ENCODE data around the gene WWP2. TPM values are rescaled to one million over a fixed set of nuclear protein-coding genes. Genes with fewer than 3 reads are reported as not detected.
A peak's percentile ranks its signal among the peaks of the same experiment; 100 is the strongest.

Gene WWP2
- polyA plus RNA-seq, 4 donors: 32.4 to 44.6 (median 35.4) TPM

DNA sequence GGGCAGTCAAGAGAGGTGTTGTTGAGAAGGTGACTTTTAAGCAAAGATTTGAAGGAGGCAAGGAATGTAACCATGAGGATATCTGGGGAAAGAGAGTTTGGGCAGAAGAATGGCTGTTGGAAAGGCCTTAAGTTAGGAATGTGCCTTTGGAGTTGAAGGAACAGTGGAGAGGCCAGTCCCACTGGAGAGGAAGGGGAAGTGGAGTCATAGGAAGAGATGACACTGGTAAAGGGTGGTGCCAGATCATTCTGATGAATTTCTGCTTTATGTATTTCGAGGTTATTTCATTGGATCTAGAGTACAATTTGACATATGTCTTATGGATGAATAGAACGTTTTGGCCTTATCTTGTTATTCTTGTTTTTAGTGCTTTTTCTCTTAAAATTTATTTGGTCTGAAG, 93.5 kb downstream of the WWP2 start:
- no peak overlapping the region for H3K27ac ChIP-seq (ENCODE audit: low read depth in 1 of 3, low read length in 2 of 3)
- peaks cover 0 to 15% (median 0%) of the 10 kb centered on the region in 3 donors for H3K36me3 ChIP-seq (ENCODE audit: control insufficient read depth in 3 of 3, insufficient read depth in 2 of 3, low read depth in 1 of 3, low read length in 3 of 3)
- DNase-seq: no peak
- WGBS, 3 donors: 70 to 78% (median 72%) methylated on average over 2 of the region's 2 CpGs
- no peak overlapping the region for H3K4me3 ChIP-seq (ENCODE audit: low read depth in 1 of 3, low read length in 3 of 3)
- H3K4me1 ChIP-seq (ENCODE audit: control insufficient read depth in 3 of 3, insufficient read depth in 2 of 3, low read depth in 1 of 3, low read length in 2 of 3): peaks cover 0 to 15% (median 3%) of the 10 kb centered on the region in 3 donors
- H3K27me3 ChIP-seq (ENCODE audit: control insufficient read depth in 3 of 3, insufficient read depth in 3 of 3, low read length in 3 of 3): no peaks in the 10 kb centered on the region
- no peak for FAIRE-seq
- H3K9me3 ChIP-seq (ENCODE audit: control insufficient read depth in 2 of 2, insufficient read depth in 1 of 2, low read depth in 1 of 2, low read length in 1 of 2): no peaks in the 10 kb centered on the region

DNA sequence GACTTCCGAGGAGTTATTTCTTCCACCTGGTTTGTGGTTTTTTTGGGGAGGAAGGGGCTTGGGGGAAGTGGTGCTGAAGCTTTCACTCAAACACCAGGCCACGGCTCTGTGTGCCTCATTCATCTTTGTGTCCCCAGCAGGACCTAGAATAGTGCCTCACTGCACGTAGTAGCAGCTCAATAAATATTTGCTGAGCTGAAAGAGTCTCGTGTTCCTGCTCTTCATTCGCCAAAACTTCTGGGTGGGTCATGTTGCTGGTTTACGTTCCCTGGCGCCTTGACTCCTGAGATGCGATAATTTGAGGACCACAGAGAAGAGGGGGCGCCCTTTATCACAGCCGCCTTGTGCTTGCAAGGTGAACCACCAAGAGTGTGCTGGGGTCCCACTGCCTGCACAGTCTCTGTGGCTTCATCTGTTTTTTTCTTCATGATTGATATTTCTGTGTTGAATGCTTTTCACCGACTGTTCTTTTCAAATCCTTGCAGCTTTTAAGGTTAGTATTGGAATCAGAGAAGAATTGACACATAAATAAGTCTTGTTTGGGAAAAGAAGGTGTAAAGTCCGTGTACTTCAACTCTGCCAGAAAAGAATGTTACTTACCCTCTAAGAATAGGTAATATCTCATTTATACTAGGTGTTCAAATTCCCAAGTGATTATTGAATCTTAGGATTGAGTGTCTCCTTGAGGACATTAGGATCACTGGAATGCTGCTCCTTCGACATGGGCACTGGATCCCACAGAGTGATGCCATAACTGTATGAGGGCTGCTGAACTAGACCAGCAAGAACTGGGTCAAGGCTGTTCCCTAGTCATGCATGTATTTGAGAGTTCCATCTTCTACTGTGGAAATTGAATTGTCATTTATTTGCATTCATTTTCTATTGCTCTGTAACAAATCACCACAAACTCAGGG, 96.3 kb downstream of the WWP2 start:
- H3K4me1 ChIP-seq (ENCODE audit: control insufficient read depth in 3 of 3, insufficient read depth in 2 of 3, low read depth in 1 of 3, low read length in 2 of 3): peaks cover 4 to 24% (median 6%) of the 10 kb centered on the region in 3 donors
- H3K9me3 ChIP-seq (ENCODE audit: control insufficient read depth in 2 of 2, insufficient read depth in 1 of 2, low read depth in 1 of 2, low read length in 1 of 2): no peaks in the 10 kb centered on the region
- no peak overlapping the region for H3K4me3 ChIP-seq (ENCODE audit: low read depth in 1 of 3, low read length in 3 of 3)
- H3K27ac ChIP-seq (ENCODE audit: low read depth in 1 of 3, low read length in 2 of 3): peak overlapping the region in 2 of 3 donors; percentile 70 to 83
- H3K27me3 ChIP-seq (ENCODE audit: control insufficient read depth in 3 of 3, insufficient read depth in 3 of 3, low read length in 3 of 3): no peaks in the 10 kb centered on the region
- FAIRE-seq: no peak
- no peak for DNase-seq
- peaks cover 0 to 15% (median 0%) of the 10 kb centered on the region in 3 donors for H3K36me3 ChIP-seq (ENCODE audit: control insufficient read depth in 3 of 3, insufficient read depth in 2 of 3, low read depth in 1 of 3, low read length in 3 of 3)
- 73 to 80% (median 79%) methylated on average over 13 of the region's 13 CpGs for WGBS, 3 donors

DNA sequence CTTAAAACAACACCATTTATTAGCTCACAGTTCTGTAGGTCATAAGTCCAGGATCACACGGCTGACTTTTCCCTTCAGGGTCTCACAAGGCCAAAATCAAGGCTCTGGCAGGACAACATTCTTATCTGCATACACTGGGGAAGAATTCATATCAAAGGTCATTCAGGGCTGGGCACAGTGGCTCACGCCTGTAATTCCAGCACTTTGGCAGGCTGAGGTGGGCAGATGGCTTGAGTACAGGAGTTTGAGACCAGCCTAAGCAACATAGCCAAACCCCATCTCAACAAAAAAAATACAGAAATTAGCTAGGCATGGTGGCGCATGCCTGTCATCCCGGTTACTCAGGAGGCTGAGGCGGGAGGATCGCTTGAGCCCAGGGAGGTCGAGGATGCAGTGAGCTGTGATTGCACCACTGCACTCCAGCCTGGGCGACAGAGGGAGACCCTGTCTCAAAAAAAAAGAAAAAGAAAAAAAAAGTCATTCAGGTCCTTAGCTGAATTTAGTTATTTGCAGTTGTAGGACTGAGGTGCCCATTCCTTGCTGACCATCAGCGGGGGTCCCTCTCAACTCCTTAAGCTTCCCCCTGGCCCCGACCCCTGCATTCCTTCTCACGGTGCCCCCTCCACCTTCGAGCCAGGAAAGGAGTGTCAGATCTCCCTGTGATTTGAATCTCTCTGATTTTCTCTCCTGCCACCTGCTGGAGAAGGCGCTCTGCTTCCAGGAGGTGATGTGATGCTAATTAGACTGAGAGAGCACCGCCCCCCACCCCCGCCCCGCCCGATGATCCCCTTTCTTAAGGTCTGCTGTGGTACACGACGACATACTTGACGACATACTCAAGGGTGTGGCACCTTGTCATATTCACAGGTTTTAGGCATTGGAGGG, 97.2 kb downstream of the WWP2 start:
- no peak overlapping the region for H3K4me3 ChIP-seq (ENCODE audit: low read depth in 1 of 3, low read length in 3 of 3)
- H3K4me1 ChIP-seq (ENCODE audit: control insufficient read depth in 3 of 3, insufficient read depth in 2 of 3, low read depth in 1 of 3, low read length in 2 of 3): peaks cover 4 to 24% (median 6%) of the 10 kb centered on the region in 3 donors
- 21 to 52% (median 32%) methylated on average over 20 of the region's 20 CpGs for WGBS, 3 donors
- peaks cover 0 to 13% (median 0%) of the 10 kb centered on the region in 3 donors for H3K36me3 ChIP-seq (ENCODE audit: control insufficient read depth in 3 of 3, insufficient read depth in 2 of 3, low read depth in 1 of 3, low read length in 3 of 3)
- peak overlapping the region in 2 of 3 donors; percentile 70 to 83 for H3K27ac ChIP-seq (ENCODE audit: low read depth in 1 of 3, low read length in 2 of 3)
- FAIRE-seq (no peak), DNase-seq (peak; percentile 82 to 95)
- no peaks in the 10 kb centered on the region for H3K9me3 ChIP-seq (ENCODE audit: control insufficient read depth in 2 of 2, insufficient read depth in 1 of 2, low read depth in 1 of 2, low read length in 1 of 2)
- H3K27me3 ChIP-seq (ENCODE audit: control insufficient read depth in 3 of 3, insufficient read depth in 3 of 3, low read length in 3 of 3): no peaks in the 10 kb centered on the region

DNA sequence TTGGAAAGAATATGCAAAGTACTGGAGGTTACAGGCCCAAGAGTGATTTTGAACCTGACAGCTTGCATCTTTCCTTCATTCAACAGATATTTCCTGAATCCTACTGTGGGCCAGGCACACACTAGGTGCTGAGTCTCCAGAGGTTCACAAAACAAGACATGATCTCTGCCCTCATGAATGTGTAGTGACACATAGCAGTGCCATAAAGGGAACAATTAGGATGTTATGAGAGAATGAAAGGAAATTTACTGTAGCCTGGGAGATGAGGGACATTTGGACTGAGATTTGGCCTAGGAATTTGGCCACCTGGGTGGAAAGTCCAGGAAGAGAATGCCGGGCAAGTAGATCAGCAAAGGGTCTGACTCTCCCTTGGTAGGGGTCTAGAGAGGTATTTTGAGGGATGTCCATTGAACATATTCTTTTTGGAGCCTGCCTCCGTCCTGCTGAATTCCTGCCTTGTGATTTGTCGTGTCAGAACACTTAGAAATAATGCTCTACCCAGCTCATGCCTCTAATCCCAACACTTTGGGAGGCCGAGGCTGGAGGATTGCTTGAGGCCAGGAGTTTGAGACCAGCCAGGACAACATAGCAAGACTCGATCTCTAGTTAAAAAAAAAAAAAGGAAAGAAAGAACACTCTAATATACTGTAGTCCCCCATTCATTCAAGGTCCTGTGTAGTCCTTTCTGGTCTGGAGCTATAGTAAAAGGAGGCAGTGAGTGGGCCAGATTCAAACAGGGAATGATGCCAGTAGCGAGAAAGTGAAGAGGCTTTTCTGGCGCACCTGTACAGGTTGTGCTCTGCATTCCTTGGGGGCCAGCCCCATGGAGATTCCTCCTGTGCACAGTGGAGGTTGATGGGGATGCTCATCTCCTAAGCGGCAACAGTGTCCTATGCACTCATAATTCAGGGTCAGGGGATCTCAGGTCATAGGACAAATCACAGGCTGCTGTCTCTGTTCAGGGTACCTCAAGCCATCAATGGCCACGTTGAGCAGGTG, 98.4 kb downstream of the WWP2 start:
- WGBS, 3 donors: 75 to 86% (median 80%) methylated on average over 9 of the region's 9 CpGs
- no peak for FAIRE-seq
- no peak overlapping the region for H3K4me3 ChIP-seq (ENCODE audit: low read depth in 1 of 3, low read length in 3 of 3)
- peaks cover 4 to 24% (median 6%) of the 10 kb centered on the region in 3 donors for H3K4me1 ChIP-seq (ENCODE audit: control insufficient read depth in 3 of 3, insufficient read depth in 2 of 3, low read depth in 1 of 3, low read length in 2 of 3)
- H3K27ac ChIP-seq (ENCODE audit: low read depth in 1 of 3, low read length in 2 of 3): peak overlapping the region in 2 of 3 donors; percentile 70 to 86
- DNase-seq: peak in 1 of 2 donors; percentile 81
- no peaks in the 10 kb centered on the region for H3K9me3 ChIP-seq (ENCODE audit: control insufficient read depth in 2 of 2, insufficient read depth in 1 of 2, low read depth in 1 of 2, low read length in 1 of 2)
- no peaks in the 10 kb centered on the region for H3K27me3 ChIP-seq (ENCODE audit: control insufficient read depth in 3 of 3, insufficient read depth in 3 of 3, low read length in 3 of 3)
- H3K36me3 ChIP-seq (ENCODE audit: control insufficient read depth in 3 of 3, insufficient read depth in 2 of 3, low read depth in 1 of 3, low read length in 3 of 3): peaks cover 0 to 14% (median 0%) of the 10 kb centered on the region in 3 donors

DNA sequence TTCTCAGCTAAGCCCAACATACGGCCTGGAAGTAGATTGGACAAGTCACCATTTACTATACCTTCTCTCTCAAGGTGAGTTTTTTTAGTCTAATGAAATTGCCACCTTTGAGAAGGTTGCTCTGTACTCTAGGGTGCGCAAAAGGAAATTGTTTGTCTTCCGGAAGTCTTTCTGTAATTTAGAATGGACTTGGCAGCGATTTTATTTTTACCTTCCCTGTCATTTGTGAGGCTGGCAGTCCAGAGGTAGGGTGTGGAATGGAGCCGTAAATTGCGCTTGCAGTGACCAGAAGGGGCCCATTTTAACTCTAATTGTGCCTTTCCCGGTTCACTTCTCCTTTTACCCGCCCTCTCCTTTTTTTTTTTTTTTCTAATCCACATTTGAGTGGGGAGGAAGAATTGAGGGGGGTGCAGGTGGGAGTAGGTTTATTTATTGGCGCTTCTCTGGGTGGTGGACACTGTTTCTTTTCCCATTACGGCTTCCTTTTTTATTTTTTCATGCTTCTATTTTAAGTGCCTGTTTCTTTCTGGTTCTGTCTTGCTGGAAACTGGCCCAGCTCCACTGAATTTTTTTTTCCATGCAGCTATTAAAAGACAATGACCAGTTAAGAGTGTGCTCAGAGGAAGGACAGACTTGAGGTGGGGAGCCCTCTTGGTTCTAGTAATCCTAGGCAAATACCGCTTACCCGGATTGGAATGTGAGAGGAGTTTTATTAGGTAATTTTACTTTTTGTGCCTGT, 99.3 kb downstream of the WWP2 start:
- FAIRE-seq: no peak
- WGBS, 3 donors: 16 to 35% (median 24%) methylated on average over 12 of the region's 12 CpGs
- peaks cover 4 to 24% (median 6%) of the 10 kb centered on the region in 3 donors for H3K4me1 ChIP-seq (ENCODE audit: control insufficient read depth in 3 of 3, insufficient read depth in 2 of 3, low read depth in 1 of 3, low read length in 2 of 3)

DNA sequence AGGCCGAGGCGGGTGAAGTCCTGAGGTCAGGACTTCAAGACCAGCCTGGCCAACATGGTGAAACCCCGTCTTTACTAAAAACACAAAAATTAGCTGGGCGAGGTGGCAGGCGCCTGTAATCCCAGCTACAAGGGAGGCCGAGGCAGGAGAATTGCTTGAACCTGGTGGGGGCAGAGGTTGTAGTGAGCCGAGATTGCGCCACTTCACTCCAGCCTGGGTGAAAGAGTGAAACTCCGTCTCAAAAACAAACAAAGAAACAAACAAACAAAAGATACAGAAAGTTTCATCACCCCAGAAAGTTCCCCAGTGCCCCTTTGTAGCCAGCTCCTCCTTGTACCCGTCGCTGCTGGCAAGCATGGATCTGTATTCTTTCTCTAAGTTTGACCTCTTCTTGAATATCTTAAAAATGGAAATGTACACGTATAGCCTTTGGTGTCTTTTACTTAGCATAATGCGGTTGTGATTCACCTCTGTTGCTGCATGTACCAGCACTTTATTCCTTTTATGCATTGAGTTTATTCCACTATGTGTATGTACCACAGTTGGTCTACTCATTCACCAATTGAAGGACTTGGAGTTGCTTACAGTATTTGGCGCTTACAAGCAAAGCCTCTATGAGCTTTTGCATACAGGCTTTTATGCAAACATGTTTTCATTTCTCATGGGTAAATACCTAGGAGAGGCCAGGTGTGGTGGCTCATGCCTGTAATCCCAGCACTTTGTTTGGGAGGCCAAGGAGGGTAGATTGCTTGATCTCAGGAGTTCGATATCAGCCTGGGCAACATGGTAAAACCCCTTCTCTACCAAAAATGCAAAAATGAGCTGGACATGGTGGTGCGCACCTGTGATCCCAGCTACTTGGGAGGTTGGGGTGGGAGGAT, 101.5 kb downstream of the WWP2 start:
- no peak overlapping the region for H3K27ac ChIP-seq (ENCODE audit: low read depth in 1 of 3, low read length in 2 of 3)
- peaks cover 4 to 17% (median 4%) of the 10 kb centered on the region in 3 donors for H3K4me1 ChIP-seq (ENCODE audit: control insufficient read depth in 3 of 3, insufficient read depth in 2 of 3, low read depth in 1 of 3, low read length in 2 of 3)
- H3K4me3 ChIP-seq (ENCODE audit: low read depth in 1 of 3, low read length in 3 of 3): no peak overlapping the region
- DNase-seq (no peak), FAIRE-seq (no peak)
- WGBS, 3 donors: 90 to 95% (median 91%) methylated on average over 16 of the region's 16 CpGs
- H3K27me3 ChIP-seq (ENCODE audit: control insufficient read depth in 3 of 3, insufficient read depth in 3 of 3, low read length in 3 of 3): no peaks in the 10 kb centered on the region
- no peaks in the 10 kb centered on the region for H3K9me3 ChIP-seq (ENCODE audit: control insufficient read depth in 2 of 2, insufficient read depth in 1 of 2, low read depth in 1 of 2, low read length in 1 of 2)
- H3K36me3 ChIP-seq (ENCODE audit: control insufficient read depth in 3 of 3, insufficient read depth in 2 of 3, low read depth in 1 of 3, low read length in 3 of 3): peaks cover 0 to 32% (median 0%) of the 10 kb centered on the region in 3 donors

More for the DNA sequence above, 99.3 kb downstream of the WWP2 start:
- Histone ChIP-seq H3K27me3 (ENCODE audit: control insufficient read depth in 3 of 3, insufficient read depth in 3 of 3, low read length in 3 of 3) (no peaks in the 10 kb centered on the region), H3K36me3 (ENCODE audit: control insufficient read depth in 3 of 3, insufficient read depth in 2 of 3, low read depth in 1 of 3, low read length in 3 of 3) (peaks cover 0 to 18% (median 0%) of the 10 kb centered on the region in 3 donors), H3K9me3 (ENCODE audit: control insufficient read depth in 2 of 2, insufficient read depth in 1 of 2, low read depth in 1 of 2, low read length in 1 of 2) (no peaks in the 10 kb centered on the region), H3K4me3 (ENCODE audit: low read depth in 1 of 3, low read length in 3 of 3) (no peak overlapping the region), H3K27ac (ENCODE audit: low read depth in 1 of 3, low read length in 2 of 3) (peak overlapping the region; percentile 16 to 86 (median 56))
- DNase-seq: peak in 1 of 2 donors; percentile 73

Measured in small intestine (tissue), 7 donors.